ENCODE data around the gene MRPL20.
"Not testable (repeated sequence)": the region's sequence is repeated elsewhere in the genome, so short reads cannot be mapped to it uniquely, and the experiment has no call there.

MRPL20 gene

DNA sequence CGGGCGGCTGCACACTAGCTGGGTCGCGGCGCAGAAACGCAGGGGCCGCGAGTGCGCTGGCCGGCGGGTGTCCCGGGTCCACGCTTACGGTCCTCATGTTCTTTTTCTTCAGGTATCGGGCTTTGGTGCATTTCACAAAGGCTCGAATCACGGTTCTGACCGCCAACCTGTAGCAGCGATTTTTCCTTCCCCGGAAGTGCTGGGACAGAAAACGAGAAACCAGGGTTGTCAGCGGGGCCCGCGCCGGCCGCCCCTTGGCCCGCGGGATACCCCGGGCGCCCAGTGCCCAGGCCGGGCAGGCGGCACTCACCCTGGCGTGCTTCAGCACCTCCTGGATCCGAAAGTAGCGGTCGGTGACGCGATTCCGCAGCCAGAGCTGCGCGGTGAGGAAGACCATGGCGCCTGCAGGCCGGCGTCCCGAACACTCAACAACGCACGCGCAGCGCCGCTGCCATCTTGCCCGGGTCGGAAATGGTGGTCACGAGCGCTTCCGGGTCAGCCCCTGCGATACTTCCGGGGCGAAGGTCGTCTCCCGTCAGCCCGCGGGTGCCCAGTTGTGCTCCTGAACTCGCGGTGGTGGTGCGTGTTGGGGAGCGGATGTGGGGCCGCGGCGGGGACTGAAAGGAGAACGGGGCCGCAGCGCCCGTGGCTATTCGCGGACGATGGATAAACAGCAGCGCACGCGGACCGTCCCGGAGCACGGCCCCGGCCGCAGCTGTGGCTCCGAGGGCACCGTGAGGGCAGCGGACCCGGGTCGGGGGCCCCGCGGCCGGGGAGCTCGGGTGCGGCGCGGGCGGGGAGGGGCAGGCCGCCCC lies at the start of gene MRPL20:
Gene MRPL20, minus strand, starts transcription at position 473 of the 815 bp plus-strand sequence. Its CDS starts 76 bp downstream, at position 397.
- TF ChIP-seq, protein P1, sequence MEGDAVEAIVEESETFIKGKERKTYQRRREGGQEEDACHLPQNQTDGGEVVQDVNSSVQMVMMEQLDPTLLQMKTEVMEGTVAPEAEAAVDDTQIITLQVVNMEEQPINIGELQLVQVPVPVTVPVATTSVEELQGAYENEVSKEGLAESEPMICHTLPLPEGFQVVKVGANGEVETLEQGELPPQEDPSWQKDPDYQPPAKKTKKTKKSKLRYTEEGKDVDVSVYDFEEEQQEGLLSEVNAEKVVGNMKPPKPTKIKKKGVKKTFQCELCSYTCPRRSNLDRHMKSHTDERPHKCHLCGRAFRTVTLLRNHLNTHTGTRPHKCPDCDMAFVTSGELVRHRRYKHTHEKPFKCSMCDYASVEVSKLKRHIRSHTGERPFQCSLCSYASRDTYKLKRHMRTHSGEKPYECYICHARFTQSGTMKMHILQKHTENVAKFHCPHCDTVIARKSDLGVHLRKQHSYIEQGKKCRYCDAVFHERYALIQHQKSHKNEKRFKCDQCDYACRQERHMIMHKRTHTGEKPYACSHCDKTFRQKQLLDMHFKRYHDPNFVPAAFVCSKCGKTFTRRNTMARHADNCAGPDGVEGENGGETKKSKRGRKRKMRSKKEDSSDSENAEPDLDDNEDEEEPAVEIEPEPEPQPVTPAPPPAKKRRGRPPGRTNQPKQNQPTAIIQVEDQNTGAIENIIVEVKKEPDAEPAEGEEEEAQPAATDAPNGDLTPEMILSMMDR (IDR thresholded peaks at IDR 0.05) = peak; percentile 39
- H3K36me3 ChIP-seq = peaks cover 33% of the 10 kb centered on the region
- peaks cover 19 to 22% of the 10 kb centered on the region in 2 experiments for H3K4me1 ChIP-seq (ENCODE audit: control insufficient read depth in 1 of 2, insufficient read depth in 1 of 2, low read depth in 1 of 2, low read length in 1 of 2)
- no peaks in the 10 kb centered on the region for H3K27me3 ChIP-seq
- peak within 1 kb of the TSS; percentile 88 for H3K27ac ChIP-seq
- peak within 1 kb of the TSS; percentile 89 to 99 for H3K4me3 ChIP-seq (ENCODE audit: low read depth in 1 of 2, low read length in 1 of 2)
- no peaks in the 10 kb centered on the region for H3K9me3 ChIP-seq

DNA sequence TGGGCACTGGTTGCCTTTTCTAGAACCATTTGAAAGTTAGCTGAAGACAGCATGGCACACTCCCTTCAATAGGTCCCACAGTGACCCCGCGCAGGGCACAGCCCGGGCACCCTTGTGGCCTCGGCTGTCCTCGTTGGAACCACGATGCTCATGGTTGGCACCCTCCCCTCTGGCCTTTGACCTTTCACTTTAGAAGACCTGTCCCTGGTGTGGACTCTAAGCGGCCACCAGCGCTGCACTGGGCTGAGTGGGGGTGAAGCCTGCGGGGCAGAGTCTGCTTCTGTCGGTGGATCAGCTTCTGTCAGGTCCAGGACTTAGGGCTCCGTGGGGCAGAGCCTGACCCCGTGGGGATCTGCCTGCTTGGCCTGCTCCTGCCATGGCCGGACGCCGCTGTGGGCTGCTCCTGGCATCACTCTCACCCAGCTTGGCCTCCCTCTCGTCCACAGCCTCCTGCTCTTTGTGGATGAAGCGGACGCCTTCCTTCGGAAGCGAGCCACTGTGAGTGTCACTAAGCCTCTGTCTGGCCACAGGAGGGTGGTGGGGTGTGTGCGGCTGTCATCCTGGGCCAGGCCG lies 49.7 kb upstream of the MRPL20 start:
- not testable (repeated sequence) for H3K27ac ChIP-seq; H3K4me3 ChIP-seq (ENCODE audit: low read depth in 1 of 2, low read length in 1 of 2); H3K4me1 ChIP-seq (ENCODE audit: control insufficient read depth in 1 of 2, insufficient read depth in 1 of 2, low read depth in 1 of 2, low read length in 1 of 2); H3K36me3 ChIP-seq; H3K9me3 ChIP-seq
- H3K27me3 ChIP-seq = peaks cover 21% of the 10 kb centered on the region

DNA sequence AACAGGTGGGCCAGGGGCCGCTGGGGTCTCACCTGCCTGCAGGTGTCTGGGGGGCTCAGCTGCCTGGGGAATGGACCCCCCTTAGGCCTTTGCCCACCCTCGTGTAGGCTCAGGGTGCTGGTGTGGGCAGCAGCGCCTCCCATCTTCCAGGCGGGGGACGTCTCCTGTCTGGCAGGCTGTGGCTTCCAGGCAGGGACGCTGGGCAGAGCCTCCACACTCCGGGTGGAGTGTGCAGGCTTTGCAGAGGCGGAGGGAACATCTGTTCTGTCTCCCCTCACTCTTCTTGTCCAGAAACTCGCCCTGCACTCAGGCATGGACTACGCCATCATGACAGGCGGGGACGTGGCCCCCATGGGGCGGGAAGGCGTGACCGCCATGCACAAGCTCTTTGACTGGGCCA lies 48.8 kb upstream of the MRPL20 start:
- peaks cover 13% of the 10 kb centered on the region for H3K27me3 ChIP-seq
- not testable (repeated sequence) for H3K36me3 ChIP-seq; H3K27ac ChIP-seq; H3K4me1 ChIP-seq (ENCODE audit: control insufficient read depth in 1 of 2, insufficient read depth in 1 of 2, low read depth in 1 of 2, low read length in 1 of 2); H3K4me3 ChIP-seq (ENCODE audit: low read depth in 1 of 2, low read length in 1 of 2); H3K9me3 ChIP-seq

DNA sequence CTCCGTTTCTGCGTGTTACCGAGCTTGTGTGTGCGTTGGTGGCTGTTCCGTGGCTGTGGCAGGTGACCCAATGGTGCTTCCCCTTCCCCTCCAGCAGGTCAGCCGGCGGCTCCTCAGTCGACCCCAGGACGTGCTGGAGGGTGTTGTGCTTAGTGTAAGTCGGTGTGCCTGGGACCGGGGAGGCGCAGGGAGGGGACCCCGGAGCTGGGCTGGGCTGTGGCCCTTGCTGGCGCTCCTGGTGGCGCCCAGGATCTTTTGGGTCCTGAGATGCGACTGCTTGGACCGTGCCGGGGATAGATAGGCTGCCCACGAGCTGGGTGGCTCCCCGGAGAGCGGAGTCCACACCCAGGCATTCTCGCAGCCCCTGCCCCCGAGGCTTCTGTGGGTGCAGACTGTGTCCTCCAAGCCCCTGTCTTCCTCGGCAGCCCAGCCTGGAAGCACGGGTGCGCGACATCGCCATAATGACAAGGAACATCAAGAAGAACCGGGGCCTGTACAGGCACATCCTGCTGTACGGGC lies 48.3 kb upstream of the MRPL20 start:
- no peaks in the 10 kb centered on the region for H3K9me3 ChIP-seq
- H3K4me1 ChIP-seq (ENCODE audit: control insufficient read depth in 1 of 2, insufficient read depth in 1 of 2, low read depth in 1 of 2, low read length in 1 of 2) = no peaks in the 10 kb centered on the region
- no peak overlapping the region for H3K27ac ChIP-seq
- H3K27me3 ChIP-seq = peaks cover 7% of the 10 kb centered on the region
- H3K4me3 ChIP-seq (ENCODE audit: low read depth in 1 of 2, low read length in 1 of 2) = no peak overlapping the region
- H3K36me3 ChIP-seq = no peaks in the 10 kb centered on the region
- TF ChIP-seq, protein P1 (IDR thresholded peaks at IDR 0.05) = no peak

DNA sequence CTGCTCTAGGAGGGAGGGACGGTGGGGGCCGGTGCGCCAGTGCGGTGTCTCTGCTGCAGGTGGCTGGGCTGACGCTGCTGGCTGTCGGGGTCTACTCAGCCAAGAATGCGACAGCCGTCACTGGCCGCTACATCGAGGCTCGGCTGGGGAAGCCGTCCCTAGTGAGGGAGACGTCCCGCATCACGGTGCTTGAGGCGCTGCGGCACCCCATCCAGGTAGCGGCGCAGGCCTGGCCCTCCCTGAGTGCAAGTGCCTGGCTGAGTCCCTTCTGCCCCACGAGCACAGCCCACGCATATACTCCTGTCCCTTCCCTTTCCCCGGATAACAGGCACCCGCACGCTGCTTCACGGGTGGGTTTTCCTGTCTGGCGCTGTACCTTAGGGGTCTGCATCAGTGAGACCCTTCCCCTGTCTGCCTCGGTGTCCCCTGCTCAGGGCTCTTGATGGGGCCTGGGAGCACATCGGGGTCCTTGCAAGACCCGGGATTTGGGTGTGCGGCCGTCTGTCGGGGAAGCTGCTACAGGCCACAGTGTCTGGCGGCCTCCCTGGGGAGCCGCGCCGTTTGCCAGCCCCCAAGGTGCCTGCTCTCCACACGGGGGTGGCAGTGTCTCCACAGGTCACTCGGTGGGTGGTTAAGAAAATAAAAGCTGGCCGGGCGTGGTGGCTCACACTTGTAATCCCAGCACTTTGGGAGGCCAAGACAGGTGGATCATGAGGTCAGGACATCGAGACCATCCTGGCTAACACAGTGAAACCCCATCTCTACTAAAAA lies 47.4 kb upstream of the MRPL20 start:
- H3K4me3 ChIP-seq (ENCODE audit: low read depth in 1 of 2, low read length in 1 of 2); H3K36me3 ChIP-seq; H3K9me3 ChIP-seq; H3K4me1 ChIP-seq (ENCODE audit: control insufficient read depth in 1 of 2, insufficient read depth in 1 of 2, low read depth in 1 of 2, low read length in 1 of 2); H3K27ac ChIP-seq; H3K27me3 ChIP-seq: not testable (repeated sequence)

DNA sequence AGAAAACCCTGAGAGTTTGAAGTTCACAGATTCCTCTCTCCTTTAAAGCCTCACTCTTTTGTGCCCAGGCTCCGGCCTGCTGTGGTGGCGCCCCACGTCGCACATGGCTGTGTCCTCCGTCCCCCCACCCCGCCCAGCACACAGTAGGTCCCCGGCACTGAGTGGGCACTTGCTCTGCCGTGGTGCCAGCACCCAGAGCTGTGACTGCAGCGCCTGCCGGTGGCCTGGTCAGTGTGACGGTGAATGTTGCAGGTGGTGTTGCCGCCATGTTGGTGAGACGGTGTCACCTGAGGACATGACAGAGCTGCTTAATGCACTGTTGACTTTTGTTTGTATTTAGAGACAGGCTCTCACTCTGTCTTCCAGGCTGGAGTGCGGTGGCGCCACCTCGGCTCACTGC lies 45.8 kb upstream of the MRPL20 start:
- Histone ChIP-seq H3K27ac (no peak overlapping the region), H3K4me1 (ENCODE audit: control insufficient read depth in 1 of 2, insufficient read depth in 1 of 2, low read depth in 1 of 2, low read length in 1 of 2) (no peaks in the 10 kb centered on the region), H3K36me3 (no peaks in the 10 kb centered on the region), H3K27me3 (no peaks in the 10 kb centered on the region), H3K4me3 (ENCODE audit: low read depth in 1 of 2, low read length in 1 of 2) (no peak overlapping the region), H3K9me3 (no peaks in the 10 kb centered on the region)
- TF ChIP-seq, protein P1 (IDR thresholded peaks at IDR 0.05) = no peak

DNA sequence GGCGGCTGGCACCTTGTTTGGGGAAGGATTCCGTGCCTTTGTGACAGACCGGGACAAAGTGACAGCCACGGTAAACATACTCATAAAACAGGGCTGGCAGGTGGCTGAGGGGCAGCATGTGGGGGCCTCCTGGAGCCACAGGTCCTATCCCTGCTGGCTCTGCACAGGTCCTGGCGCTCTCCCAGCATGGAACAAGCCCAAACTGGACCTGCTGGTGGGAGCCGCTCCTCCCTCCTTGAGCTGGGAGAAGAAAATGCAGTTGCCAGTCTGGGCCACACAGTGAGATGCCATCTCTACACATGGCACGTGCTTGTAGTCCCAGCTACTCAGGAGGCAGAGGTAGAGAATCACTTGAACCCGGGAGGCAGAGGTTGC lies 45.3 kb upstream of the MRPL20 start:
- H3K4me1 ChIP-seq (ENCODE audit: control insufficient read depth in 1 of 2, insufficient read depth in 1 of 2, low read depth in 1 of 2, low read length in 1 of 2); H3K27ac ChIP-seq; H3K4me3 ChIP-seq (ENCODE audit: low read depth in 1 of 2, low read length in 1 of 2); H3K27me3 ChIP-seq; H3K9me3 ChIP-seq; H3K36me3 ChIP-seq: not testable (repeated sequence)
